GM19240 (cell line): ENCODE measurements around the gene YAP1.

Experiments used
- DNase-seq: peaks from one replicate; pipeline ENCODE4 v3.0.0; 2011; ENCODE audit warnings: low spot score; ENCODE audit not compliant: insufficient read length

Gene YAP1

DNA sequence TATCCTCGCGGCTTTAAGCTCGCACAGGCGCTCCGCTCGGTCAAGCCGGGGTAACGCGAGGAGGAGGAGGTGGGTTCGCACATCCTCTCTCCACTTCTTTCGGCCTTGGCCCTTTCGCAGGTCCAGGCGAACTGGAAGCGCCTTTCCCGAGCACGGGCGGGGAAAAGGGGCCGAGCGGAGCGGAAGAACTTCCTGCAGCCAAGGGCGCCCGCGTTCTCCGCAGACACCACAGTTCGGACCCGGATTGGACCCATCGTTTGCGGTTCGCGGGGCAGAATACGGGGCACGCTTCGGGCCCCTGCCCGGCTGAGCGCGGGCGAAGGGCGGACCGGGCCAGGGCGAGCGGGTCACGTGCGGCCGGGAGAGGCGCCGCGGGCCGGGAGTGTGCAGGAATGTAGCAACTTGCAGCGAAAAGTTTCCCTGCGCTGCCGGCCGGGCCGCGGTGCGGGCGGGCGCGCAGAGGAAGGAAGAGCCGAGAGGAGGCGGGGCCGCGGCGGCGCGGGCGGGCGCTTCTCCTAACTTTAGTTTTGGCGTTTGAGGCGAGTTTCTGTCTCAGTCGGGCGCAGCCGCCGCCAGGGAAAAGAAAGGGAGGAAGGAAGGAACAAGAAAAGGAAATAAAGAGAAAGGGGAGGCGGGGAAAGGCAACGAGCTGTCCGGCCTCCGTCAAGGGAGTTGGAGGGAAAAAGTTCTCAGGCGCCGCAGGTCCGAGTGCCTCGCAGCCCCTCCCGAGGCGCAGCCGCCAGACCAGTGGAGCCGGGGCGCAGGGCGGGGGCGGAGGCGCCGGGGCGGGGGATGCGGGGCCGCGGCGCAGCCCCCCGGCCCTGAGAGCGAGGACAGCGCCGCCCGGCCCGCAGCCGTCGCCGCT lies at the start of gene YAP1:
Gene YAP1 (plus strand): TSS at position 552 of the 865 bp plus-strand sequence. CDS start 402 bp downstream, outside the sequence.
- no peak for DNase-seq

DNA sequence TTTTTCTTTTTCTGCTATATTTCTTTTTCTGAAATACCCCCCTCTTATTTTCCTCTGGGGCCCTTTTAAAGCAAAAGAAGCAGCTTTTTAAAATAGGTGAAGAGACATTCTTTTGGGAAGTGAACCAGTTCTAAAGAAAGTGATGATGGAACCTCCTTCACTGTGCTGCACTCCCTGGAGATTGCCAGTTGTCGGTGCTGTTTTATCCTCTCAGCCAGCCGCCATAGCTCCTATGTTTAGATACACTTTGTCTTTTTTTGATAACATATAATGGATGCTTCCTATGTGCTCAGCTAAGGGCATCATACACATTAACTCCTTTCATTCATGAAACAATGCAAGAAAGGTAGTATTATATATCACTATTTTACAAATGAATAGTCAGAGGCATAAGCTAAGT lies 49.0 kb upstream of the YAP1 start:
- DNase-seq = no peak

DNA sequence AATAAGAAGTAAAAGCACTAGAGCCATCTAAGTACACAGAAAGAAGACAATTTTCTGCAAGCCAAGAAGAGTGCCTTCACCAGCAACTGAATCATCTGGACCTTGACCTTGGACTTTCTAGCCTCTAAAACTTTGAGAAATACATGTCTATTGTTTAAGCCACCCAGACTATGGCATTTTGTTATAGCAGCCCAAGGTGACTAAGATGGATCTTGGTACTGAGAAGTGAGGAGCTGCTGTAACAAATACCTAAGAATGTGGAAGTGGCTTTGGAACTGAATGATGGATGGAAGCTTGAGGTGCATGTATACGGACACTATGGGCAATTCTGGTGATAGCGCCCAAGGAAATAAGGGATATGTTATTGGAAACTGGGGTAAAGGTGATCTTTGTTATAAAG lies 48.1 kb upstream of the YAP1 start:
- no peak for DNase-seq

GRCh38 chr11:102064316-102064715 lies 45.9 kb upstream of the YAP1 start:
- no peak for DNase-seq

GRCh38 chr11:102070766-102071165 lies 39.5 kb upstream of the YAP1 start:
- no peak for DNase-seq

GRCh38 chr11:102071497-102072472 lies 38.5 kb upstream of the YAP1 start:
- no peak for DNase-seq

GRCh38 chr11:102073253-102073652 lies 37.0 kb upstream of the YAP1 start:
- no peak for DNase-seq

DNA sequence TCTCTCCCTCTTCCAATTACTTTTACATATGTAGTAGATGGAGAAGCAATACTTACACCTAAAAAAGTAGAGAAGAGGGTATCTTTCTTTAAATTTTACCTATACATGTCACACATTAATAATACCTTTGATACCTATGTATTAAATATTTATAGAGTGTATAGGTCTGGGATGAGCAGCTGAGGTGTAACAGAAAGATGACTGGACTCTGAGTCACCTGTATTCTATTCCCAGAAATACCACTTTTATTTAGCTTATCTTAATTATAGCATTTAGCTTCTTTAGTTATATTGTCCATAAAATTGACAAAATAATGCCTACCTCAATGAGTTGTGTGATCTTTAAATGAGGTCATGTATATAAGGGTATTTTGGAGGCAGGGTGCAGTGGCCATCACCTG lies 30.6 kb upstream of the YAP1 start:
- DNase-seq = no peak

GRCh38 chr11:102081313-102081712 lies 28.9 kb upstream of the YAP1 start:
- DNase-seq = no peak

DNA sequence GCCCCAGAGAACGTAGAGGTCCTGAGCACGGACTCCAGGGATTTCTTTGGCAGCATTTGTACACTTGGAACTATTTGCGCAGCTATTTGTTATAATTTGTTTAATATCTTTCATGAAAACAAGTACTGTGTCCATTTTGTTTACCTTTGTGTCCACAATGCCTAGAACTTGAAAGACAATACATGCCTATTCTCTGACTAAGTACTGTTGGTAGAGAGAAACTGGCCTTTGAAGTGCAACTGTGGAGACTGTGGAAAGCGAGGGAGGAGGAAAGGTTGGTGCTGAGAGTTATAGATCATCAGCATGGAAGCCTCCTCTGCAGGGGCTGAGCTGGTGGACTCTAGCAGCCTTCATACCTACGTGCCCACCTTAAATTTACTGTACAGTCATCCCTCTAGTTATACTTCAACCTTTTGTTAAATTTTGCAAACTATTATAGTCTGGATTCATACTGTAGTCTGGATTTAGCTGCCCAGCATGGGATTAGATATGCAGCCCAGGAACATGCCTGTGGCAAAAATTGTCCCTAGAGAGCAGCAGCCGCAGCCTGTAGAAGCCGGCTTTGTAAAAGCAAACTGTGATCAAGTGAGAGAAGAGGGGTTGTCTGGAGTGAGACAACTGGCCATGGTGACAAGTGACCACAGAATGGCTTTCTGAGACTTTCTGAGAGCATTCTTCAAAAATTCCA lies 24.2 kb upstream of the YAP1 start:
- DNase-seq = no peak

DNA sequence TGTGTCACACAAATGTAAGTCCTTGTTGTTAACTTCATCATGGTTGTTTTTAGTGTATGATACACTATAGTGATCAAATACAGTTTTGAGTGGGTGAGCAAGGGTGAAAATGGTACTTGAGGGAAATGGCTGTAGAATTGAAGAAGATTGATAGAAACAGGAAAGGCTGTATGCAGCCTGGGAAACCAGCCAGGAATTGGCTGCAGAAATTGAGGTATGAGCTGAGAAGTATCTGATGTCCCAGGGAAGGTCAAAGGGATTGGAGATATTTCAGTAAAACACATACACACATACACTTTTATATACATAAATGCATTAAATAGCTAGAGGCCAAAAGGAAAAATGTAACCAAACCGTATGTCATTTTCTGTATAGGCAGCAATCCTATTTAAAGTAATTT lies 13.1 kb upstream of the YAP1 start:
- no peak for DNase-seq

GRCh38 chr11:102099755-102100154 lies 10.5 kb upstream of the YAP1 start:
- DNase-seq = no peak

- DNase-seq = no peak
Measured at GRCh38 chr11:102108734-102109440, 1.4 kb upstream of the YAP1 start.

GRCh38 chr11:102110761-102111010 lies 439 bp downstream of the YAP1 start:
- no peak for DNase-seq

DNA sequence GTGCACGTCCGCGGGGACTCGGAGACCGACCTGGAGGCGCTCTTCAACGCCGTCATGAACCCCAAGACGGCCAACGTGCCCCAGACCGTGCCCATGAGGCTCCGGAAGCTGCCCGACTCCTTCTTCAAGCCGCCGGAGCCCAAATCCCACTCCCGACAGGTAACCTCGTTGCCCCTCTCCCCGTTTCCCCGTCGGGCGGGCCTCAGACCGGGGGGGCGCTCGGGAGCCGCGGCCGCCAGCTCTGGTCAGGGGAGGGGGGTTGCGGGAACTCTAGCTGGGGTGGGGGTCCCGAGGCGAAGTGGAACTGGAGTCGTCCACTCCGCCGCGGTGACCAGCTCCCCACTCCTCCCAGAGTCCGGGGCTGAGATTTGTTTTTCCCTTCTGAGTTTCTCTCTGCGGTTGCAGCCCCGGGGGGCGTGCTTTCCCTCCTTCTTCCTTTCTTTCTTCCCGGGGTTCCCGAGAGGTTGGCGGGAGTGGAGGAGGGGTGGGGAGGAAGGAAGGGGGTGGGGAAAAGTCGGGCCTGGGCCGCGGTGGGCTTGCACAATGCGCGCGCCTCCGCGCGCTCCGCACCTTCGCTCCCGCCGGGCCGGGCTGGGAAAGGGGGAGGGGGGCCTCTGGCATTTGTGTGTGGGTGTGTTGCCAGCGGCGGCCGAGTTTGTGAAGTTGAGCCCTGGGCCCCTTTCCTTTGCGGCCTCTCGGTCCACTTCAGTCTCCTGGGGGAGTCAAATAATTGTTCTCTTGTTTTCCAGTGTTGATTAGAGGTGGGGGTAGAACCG lies 952 bp downstream of the YAP1 start:
- DNase-seq = no peak

GRCh38 chr11:102111787-102112508 lies 1.7 kb downstream of the YAP1 start:
- no peak for DNase-seq

DNA sequence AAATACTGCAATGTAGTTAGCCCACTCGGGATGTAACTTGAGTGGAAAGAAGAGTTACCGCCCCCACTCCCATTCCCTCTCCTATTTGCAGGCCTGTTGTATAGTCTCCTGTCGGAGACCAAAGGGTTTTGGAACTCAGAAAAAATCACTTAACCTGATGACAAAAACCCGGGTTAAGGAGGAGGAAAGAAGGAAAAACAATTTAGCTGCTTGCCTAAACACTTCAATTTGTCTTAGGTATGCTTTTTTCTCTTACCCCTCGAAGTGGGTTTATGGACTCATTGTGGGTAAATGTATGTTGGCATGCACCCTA lies 2.2 kb downstream of the YAP1 start:
- no peak for DNase-seq

DNA sequence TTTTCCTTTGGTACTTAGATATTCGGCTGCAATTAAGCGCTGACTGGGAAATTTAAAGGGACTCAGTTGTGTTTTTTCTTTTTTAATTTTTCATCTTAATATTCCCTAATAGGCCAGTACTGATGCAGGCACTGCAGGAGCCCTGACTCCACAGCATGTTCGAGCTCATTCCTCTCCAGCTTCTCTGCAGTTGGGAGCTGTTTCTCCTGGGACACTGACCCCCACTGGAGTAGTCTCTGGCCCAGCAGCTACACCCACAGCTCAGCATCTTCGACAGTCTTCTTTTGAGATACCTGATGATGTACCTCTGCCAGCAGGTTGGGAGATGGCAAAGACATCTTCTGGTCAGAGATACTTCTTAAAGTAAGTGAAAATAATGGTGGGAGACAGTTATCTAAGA lies 3.8 kb downstream of the YAP1 start:
- no peak for DNase-seq

DNA sequence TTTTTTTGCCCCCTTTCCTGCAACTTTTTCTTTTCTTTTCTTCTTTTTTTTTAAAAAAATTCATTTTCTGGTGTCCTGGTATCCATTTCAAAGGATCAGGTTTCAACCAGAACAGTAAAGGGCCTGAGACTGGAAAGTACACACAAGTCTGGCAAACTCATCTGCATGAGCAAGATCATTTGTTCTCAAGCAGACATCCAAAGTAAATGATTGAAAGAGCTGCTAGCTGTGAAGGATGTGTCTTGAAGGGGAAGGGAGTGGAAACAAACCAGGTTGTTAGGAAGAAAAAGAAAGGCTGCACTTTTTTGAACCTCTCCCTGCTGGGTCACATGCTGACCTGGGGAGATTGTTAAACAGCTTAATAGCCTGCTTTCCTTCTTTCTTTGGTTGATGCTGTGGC lies 5.3 kb downstream of the YAP1 start:
- no peak for DNase-seq
